H1 (cell line): ENCODE measurements around the gene CAMTA1. TPM values are rescaled to one million over a fixed set of nuclear protein-coding genes. Genes with fewer than 3 reads are reported as not detected.

Experiments used
- CTCF ChIA-PET: fragments of 300-600 bp; sonication (Branson Sonifier 250); formaldehyde crosslinking; loops from one replicate; lab custom pipeline; 2021; ENCODE audit not compliant: partially characterized antibody; lab: Charles Lee
- POLR2A ChIA-PET: fragments of 300-600 bp; sonication (Branson Sonifier 250); formaldehyde crosslinking; loops from one replicate; lab custom pipeline; 2021; ENCODE audit warnings: inconsistent platforms; ENCODE audit not compliant: partially characterized antibody; lab: Charles Lee
- DNase-seq, 2 experiments: peaks; one replicate each; pipeline versions ENCODE4 v3.0.0 to v3.0.0-alpha.2; 2010 to 2022; ENCODE audit warnings: low spot score in 2 of 2, low read depth in 1 of 2, mixed read lengths in 1 of 2
- FAIRE-seq: peaks from 2 replicates; lab custom pipeline; 2011; peaks lifted over from hg19 to GRCh38; lab: Jason Lieb, UNC
- H2AFZ ChIP-seq: 2 replicates; pipeline ENCODE4 v1.8.1; 2012; ENCODE audit warnings: low read length, inconsistent platforms
- H2AK5ac ChIP-seq: 2 replicates; pipeline ENCODE4 v1.6.1; 2013; ENCODE audit warnings: low read depth, low read length
- H2BK120ac ChIP-seq: replicated peaks from 2 replicates; pipeline ENCODE3; 2013; ENCODE audit warnings: low read depth, low read length, inconsistent platforms
- H2BK12ac ChIP-seq: 2 replicates; pipeline ENCODE4 v1.6.1; 2013; ENCODE audit warnings: low read depth, low read length
- H2BK15ac ChIP-seq: 2 replicates; pipeline ENCODE4 v1.6.1; 2013; ENCODE audit warnings: low read length
- H2BK20ac ChIP-seq: 2 replicates; pipeline ENCODE4 v1.6.1; 2013; ENCODE audit warnings: low read length
- H2BK5ac ChIP-seq: 2 replicates; pipeline ENCODE4 v1.6.1; 2013; ENCODE audit warnings: low read depth, low read length
- H3K14ac ChIP-seq: 2 replicates; pipeline ENCODE4 v1.6.1; 2013; ENCODE audit warnings: inconsistent platforms; ENCODE audit not compliant: insufficient read length
- H3K18ac ChIP-seq: 2 replicates; pipeline ENCODE4 v1.6.1; 2013; ENCODE audit warnings: low read length; ENCODE audit errors: extremely low read depth
- H3K23ac ChIP-seq: 2 replicates; pipeline ENCODE4 v1.6.1; 2013; ENCODE audit warnings: inconsistent platforms; ENCODE audit not compliant: insufficient read length
- H3K23me2 ChIP-seq: 2 replicates; pipeline ENCODE4 v1.6.1; 2013; ENCODE audit warnings: low read depth, low read length
- H3K27ac ChIP-seq: 2 replicates; pipeline ENCODE4 v1.6.1; 2011; ENCODE audit warnings: low read depth, low read length, inconsistent platforms
- H3K27me3 ChIP-seq, 4 experiments: replicated peaks in 1 of 4; 1 replicate in 1 of 4; 2 replicates in 3 of 4; pipeline versions ENCODE4 v1.6.1 to v1.8.1; 2011 to 2013; ENCODE audit warnings: low read length in 3 of 4, mild to moderate bottlenecking in 3 of 4, inconsistent platforms in 2 of 4, mixed read lengths in 2 of 4, moderate library complexity in 1 of 4; ENCODE audit not compliant: control insufficient read depth in 3 of 4, insufficient read depth in 3 of 4; ENCODE audit errors: extremely low read depth in 1 of 4
- H3K36me3 ChIP-seq, 4 experiments: 2 replicates each; pipeline versions ENCODE4 v1.6.1 to v1.8.1; 2011 to 2013; ENCODE audit warnings: mild to moderate bottlenecking in 4 of 4, low read length in 3 of 4, moderate library complexity in 2 of 4, control low read depth in 1 of 4, inconsistent platforms in 1 of 4; ENCODE audit not compliant: insufficient read depth in 4 of 4, control insufficient read depth in 2 of 4
- H3K4ac ChIP-seq: replicated peaks from 2 replicates; pipeline ENCODE3; 2013; ENCODE audit warnings: low read length, low read depth, mixed read lengths, inconsistent platforms; ENCODE audit not compliant: insufficient read length
- H3K4me1 ChIP-seq, 4 experiments: replicated peaks in 1 of 4; 1 replicate in 1 of 4; 2 replicates in 3 of 4; pipeline versions ENCODE4 v1.6.1 to v1.8.1; 2011 to 2013; ENCODE audit warnings: low read length in 3 of 4, inconsistent platforms in 2 of 4, mixed read lengths in 1 of 4; ENCODE audit not compliant: insufficient read depth in 4 of 4, control insufficient read depth in 3 of 4
- H3K4me2 ChIP-seq, 2 experiments: 2 replicates each; pipeline versions ENCODE4 v1.6.1 to v1.8.1; 2011 to 2013; ENCODE audit warnings: low read depth in 2 of 2, low read length in 2 of 2, control low read depth in 1 of 2, inconsistent platforms in 1 of 2, mild to moderate bottlenecking in 1 of 2; ENCODE audit not compliant: insufficient read depth in 1 of 2
- H3K4me3 ChIP-seq, 4 experiments: fragments of 200-600, 300-600 bp in 1 of 4; sonication (generic), shearing (Covaris generic), sonication (Bioruptor Twin) in 1 of 4; 2 replicates each; pipeline versions ENCODE4 v1.5.1 to v1.8.1; 2011 to 2016; ENCODE audit warnings: low read length in 4 of 4, low read depth in 3 of 4, control low read depth in 2 of 4, inconsistent platforms in 2 of 4, mild to moderate bottlenecking in 2 of 4, mixed read lengths in 1 of 4, moderate library complexity in 1 of 4; ENCODE audit not compliant: insufficient read depth in 2 of 4; ENCODE audit errors: extremely low read depth in 1 of 4
- H3K56ac ChIP-seq: replicated peaks from 2 replicates; pipeline ENCODE3; 2013; ENCODE audit warnings: low read depth, mild to moderate bottlenecking, mixed read lengths, low read length, inconsistent platforms; ENCODE audit not compliant: insufficient read length
- H3K79me1 ChIP-seq: 2 replicates; pipeline ENCODE4 v1.6.1; 2013; ENCODE audit warnings: low read depth, low read length, control low read depth
- H3K79me2 ChIP-seq, 2 experiments: 2 replicates each; pipeline versions ENCODE4 v1.6.1 to v1.8.1; 2012 to 2013; ENCODE audit warnings: low read length in 2 of 2, mild to moderate bottlenecking in 2 of 2, inconsistent platforms in 1 of 2; ENCODE audit not compliant: insufficient read depth in 2 of 2, control insufficient read depth in 1 of 2
- H3K9ac ChIP-seq, 4 experiments: replicated peaks in 1 of 4; 1 replicate in 1 of 4; 2 replicates in 3 of 4; pipeline versions ENCODE4 v1.6.1 to v1.8.1; 2011 to 2013; ENCODE audit warnings: low read depth in 3 of 4, low read length in 3 of 4, control low read depth in 2 of 4, mild to moderate bottlenecking in 2 of 4, moderate library complexity in 2 of 4, inconsistent platforms in 1 of 4; ENCODE audit errors: extremely low read depth in 1 of 4
- H3K9me3 ChIP-seq, 2 experiments: 2 replicates each; pipeline versions ENCODE4 v1.6.1 to v1.8.1; 2012 to 2013; ENCODE audit warnings: mild to moderate bottlenecking in 2 of 2, moderate library complexity in 2 of 2, control low read depth in 1 of 2, inconsistent platforms in 1 of 2, low read depth in 1 of 2, low read length in 1 of 2, mixed read lengths in 1 of 2; ENCODE audit not compliant: insufficient read depth in 2 of 2
- H4K20me1 ChIP-seq, 2 experiments: replicated peaks in 1 of 2; 2 replicates each; pipeline versions ENCODE3 to v1.8.1; 2011 to 2013; ENCODE audit warnings: inconsistent platforms in 2 of 2, low read length in 2 of 2, mild to moderate bottlenecking in 1 of 2; ENCODE audit not compliant: insufficient read depth in 2 of 2, control insufficient read depth in 1 of 2
- H4K5ac ChIP-seq: 2 replicates; pipeline ENCODE4 v1.6.1; 2013; ENCODE audit warnings: low read length, low read depth, mixed read lengths, inconsistent platforms; ENCODE audit not compliant: insufficient read length
- H4K8ac ChIP-seq: 2 replicates; pipeline ENCODE4 v1.8.0; 2013; ENCODE audit warnings: mild to moderate bottlenecking, moderate library complexity, low read length, inconsistent platforms; ENCODE audit not compliant: insufficient read depth; ENCODE audit errors: extremely low read depth
- H4K91ac ChIP-seq: replicated peaks from 2 replicates; pipeline ENCODE3; 2013; ENCODE audit warnings: low read length, mixed read lengths, inconsistent platforms; ENCODE audit not compliant: insufficient read length
- WGBS, 2 experiments: shearing (Covaris generic) in 1 of 2; methylation state at CpG; one replicate each; pipeline versions ENCODE4 v1.1.6 to v1.1.7; 2013 to 2015; ENCODE audit warnings: low lambda C conversion rate in 2 of 2, mixed read lengths in 2 of 2, inconsistent platforms in 1 of 2, low coverage in 1 of 2, missing lambda C conversion rate in 1 of 2; ENCODE audit not compliant: insufficient replicate concordance in 2 of 2, insufficient coverage in 1 of 2, insufficient read length in 1 of 2; ENCODE audit errors: extremely low coverage in 1 of 2, missing lambda C conversion rate in 1 of 2; 5-methylcytosine and 5-hydroxymethylcytosine counted together
- polyA plus RNA-seq, 7 experiments: library from polyadenylated mRNA; depleted of rRNA in 3 of 7; stranded (reverse) in 5 of 7; unstranded in 2 of 7; fragments of >200 nt in 5 of 7; fragments of 200-250 nt in 2 of 7; gene quantifications; 1 replicate in 5 of 7; 2 replicates in 1 of 7; 4 replicates in 1 of 7; pipeline versions ENCODE4 v1.2.1 to v1.2.3, GENCODE V29; 2011 to 2013; ENCODE audit warnings: missing spikeins in 2 of 7, mixed read lengths in 2 of 7
- total RNA-seq: library from RNA; stranded (reverse); fragmentation: NEBNext Ultra II Directional; extraction: Animal tissue kit (Norgen Biotek cat#: 25700); gene quantifications from 2 replicates; pipeline ENCODE4 v1.2.1, GENCODE V29; 2021

CAMTA1 gene
- total and polyA plus RNA-seq, 2 of the 8 experiments (the other 6 are each of a cell fraction or from before 2014, with no cell fraction given), result 65.0 to 119 TPM

- Histone ChIP-seq H3K23ac (no peak overlapping the region), H2AK5ac (no peak overlapping the region), H3K9ac (no peak overlapping the region), H3K4me2 (no peak overlapping the region), H3K4me1 (no peaks in the 10 kb centered on the region; a peak in 1 of 7 replicates), H4K91ac (no peak overlapping the region), H3K27ac (no peak overlapping the region), H2BK20ac (no peak overlapping the region), H3K27me3 (no peaks in the 10 kb centered on the region), H2BK15ac (no peak overlapping the region), H4K5ac (no peak overlapping the region), H2BK120ac (no peak overlapping the region), H3K79me2 (no peaks in the 10 kb centered on the region), H3K9me3 (no peaks in the 10 kb centered on the region), H3K14ac (no peak overlapping the region), H2BK5ac (no peak overlapping the region), H3K79me1 (no peaks in the 10 kb centered on the region), H3K36me3 (no peaks in the 10 kb centered on the region), H4K8ac (no peak overlapping the region), H3K18ac (no peak overlapping the region), H3K4ac (no peak overlapping the region), H2BK12ac (no peak overlapping the region), H3K4me3 (no peak overlapping the region), H2AFZ (no peak overlapping the region), H4K20me1 (no peaks in the 10 kb centered on the region), H3K23me2 (no peaks in the 10 kb centered on the region), H3K56ac (no peak overlapping the region)
- ChIA-PET CTCF (interaction anchor here (0.8 to 2.2 kb wide), 5 partner anchors 9 to 120 kb away, joined by 3 to 8 read pairs (median 4); no protein-coding TSS in a partner anchor), POLR2A (interaction anchor here (1.6 kb wide), 1 partner anchor 500 kb away, joined by 4 read pairs; no protein-coding TSS in a partner anchor)
- 90% methylated on average over 16 of the region's 16 CpGs; no CpG with 5 or more reads in 1 of the 2 experiments for WGBS, 2 experiments
- DNase-seq (no peak), FAIRE-seq (no peak)
Measured at GRCh38 chr1:7441143-7441841, 656.0 kb downstream of the CAMTA1 start.
